ENCODE data around the gene RPS6KL1.

RPS6KL1 gene

GRCh38 chr14:74922752-74923401, at the start of gene RPS6KL1:
RPS6KL1 (minus strand) TSS chr14:74923260; CDS start chr14:74921541, 1,719 bp downstream.
- DNase-seq = peak; percentile 76 to 81

- no peak for DNase-seq
These were observed 45.8 kb upstream of the RPS6KL1 start for GRCh38 chr14:74968811-74969210.

GRCh38 chr14:74965486-74966153, 42.6 kb upstream of the RPS6KL1 start:
- DNase-seq = no peak

- DNase-seq = no peak
These were observed 41.9 kb upstream of the RPS6KL1 start for GRCh38 chr14:74964787-74965485.

GRCh38 chr14:74963705-74964271, 40.7 kb upstream of the RPS6KL1 start:
- no peak for DNase-seq

- DNase-seq = no peak
These were observed 40.2 kb upstream of the RPS6KL1 start for GRCh38 chr14:74963178-74963704.

GRCh38 chr14:74962493-74962892, 39.4 kb upstream of the RPS6KL1 start:
- DNase-seq = no peak

- DNase-seq = no peak
These were observed 39.0 kb upstream of the RPS6KL1 start for GRCh38 chr14:74962046-74962445.

- DNase-seq = no peak
These were observed 38.3 kb upstream of the RPS6KL1 start for GRCh38 chr14:74961238-74961911.

GRCh38 chr14:74960736-74961135, 37.7 kb upstream of the RPS6KL1 start:
- DNase-seq = no peak

GRCh38 chr14:74959596-74960180, 36.6 kb upstream of the RPS6KL1 start:
- no peak for DNase-seq

- DNase-seq = no peak
These were observed 33.4 kb upstream of the RPS6KL1 start for GRCh38 chr14:74956280-74957072.

- DNase-seq = no peak
These were observed 32.9 kb upstream of the RPS6KL1 start for GRCh38 chr14:74956027-74956279.

GRCh38 chr14:74955229-74956026, 32.4 kb upstream of the RPS6KL1 start, which contains the start of gene PGF:
PGF (minus strand) TSS chr14:74955597; CDS start chr14:74955242, 355 bp downstream.
- DNase-seq = peak; percentile 43 to 60

- DNase-seq = no peak
These were observed 31.8 kb upstream of the RPS6KL1 start for GRCh38 chr14:74954947-74955228.

GRCh38 chr14:74954232-74954946, 31.3 kb upstream of the RPS6KL1 start:
- no peak for DNase-seq

GRCh38 chr14:74953686-74954085, 30.6 kb upstream of the RPS6KL1 start:
- DNase-seq = no peak

GRCh38 chr14:74952697-74953484, 29.8 kb upstream of the RPS6KL1 start:
- DNase-seq = no peak

GRCh38 chr14:74952180-74952665, 29.2 kb upstream of the RPS6KL1 start:
- DNase-seq = no peak

Measured in activated T-cell treated with anti-CD3 and anti-CD28 coated beads, Interleukin-2, amount 50 U/mL, for 48 hours (primary cell).